T1000 (cell line): ENCODE results near the gene KIRREL3.

Experiments used
- DNase-seq: peaks from one replicate; lab custom pipeline; 2025; ENCODE audit warnings: mixed read lengths; lab: John Stamatoyannopoulos, UW

Gene KIRREL3

DNA sequence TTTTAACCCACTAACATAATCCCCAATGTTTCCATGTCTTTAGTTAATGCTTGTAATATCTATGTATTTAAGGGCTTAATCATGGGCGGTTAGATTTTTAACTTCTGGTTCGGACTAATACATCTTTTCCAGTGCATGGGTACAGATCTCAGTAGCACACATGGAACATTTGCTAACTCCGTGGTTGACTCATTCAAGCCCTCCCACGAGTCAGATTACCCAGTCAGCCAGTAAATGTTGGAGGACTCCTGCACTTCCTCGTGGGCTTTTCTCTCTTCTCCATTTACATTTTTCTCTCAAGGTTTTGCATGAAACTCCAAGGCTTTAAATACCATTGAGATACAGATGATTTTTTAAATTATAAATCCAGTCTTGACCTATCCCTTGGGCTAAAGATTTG lies 331.2 kb downstream of the KIRREL3 start:
- no peak for DNase-seq

GRCh38 chr11:126664643-126665042 lies 335.9 kb downstream of the KIRREL3 start:
- DNase-seq, result no peak

DNA sequence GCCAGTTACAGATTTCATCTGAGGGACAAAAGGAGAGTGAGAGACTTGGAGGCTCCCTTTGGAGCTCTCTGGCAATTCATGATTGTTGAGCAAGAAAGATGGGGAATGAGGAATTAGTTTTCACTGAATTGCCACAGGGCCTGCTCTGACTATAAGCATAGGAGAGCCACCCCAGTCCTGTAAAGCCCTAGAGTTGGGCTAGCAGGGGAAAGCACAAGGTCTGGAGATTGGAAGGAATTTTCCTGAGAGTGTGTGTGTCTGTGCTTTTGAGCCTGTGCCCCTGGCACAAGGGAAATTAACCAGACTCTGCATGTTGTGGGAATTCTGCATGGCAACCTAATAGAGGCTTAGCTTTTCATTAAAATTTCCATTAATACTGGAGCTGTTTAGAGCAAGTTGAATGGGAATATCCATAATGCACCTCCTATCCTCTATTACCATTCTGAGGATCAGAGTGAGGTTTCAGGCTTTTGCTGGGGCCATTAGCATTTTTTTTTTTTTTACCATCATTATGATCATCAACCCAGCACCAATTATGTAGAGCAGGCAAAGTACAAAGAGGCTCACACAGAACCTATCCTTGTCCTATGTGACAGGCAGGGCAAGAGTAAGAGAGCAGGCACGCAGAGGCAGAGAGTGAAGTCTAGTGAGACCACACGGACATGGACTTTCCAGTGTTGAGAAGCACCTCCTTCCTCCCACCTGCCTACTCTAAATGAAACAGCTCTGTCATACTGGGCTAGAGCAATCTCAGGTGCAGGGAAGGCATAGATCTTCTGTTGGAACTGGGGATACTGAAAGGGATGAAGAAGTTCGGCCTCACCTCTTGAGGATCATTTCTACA lies 336.6 kb downstream of the KIRREL3 start:
- no peak for DNase-seq

DNA sequence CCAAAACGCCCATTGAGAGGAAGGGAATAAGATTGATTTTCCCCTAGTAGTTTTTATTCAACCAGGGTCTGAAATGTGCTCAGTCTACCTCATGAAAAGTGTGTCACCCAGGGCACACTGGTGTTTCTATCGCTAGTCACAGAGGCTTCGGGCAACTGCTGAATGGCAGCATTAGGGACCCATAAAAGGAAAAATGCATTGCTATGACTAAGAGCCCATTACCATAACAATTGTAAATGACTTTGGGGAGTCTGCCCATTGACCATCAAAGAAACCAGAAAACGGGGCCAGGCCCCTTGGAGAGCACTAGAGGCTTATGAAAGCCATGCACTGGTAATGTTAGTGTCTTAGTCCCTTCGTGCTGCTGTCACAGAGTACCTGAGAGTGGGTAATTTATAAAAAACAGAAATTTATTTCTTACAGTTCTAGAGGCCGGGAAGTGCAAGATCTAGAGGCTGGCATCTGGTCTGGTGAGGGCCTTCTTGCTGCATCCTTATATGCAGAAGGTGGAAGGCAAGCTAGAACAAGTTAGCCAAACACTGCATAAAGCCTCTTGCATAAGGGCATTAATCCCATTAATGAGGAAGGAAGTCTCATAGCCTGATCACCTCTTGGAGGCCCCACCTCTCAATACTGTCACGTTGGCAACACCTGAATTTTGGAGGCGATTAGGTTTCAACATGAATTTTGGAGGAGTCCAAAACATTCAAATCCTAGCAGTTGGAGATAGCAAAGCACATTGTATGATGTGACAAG lies 338.4 kb downstream of the KIRREL3 start:
- no peak for DNase-seq

DNA sequence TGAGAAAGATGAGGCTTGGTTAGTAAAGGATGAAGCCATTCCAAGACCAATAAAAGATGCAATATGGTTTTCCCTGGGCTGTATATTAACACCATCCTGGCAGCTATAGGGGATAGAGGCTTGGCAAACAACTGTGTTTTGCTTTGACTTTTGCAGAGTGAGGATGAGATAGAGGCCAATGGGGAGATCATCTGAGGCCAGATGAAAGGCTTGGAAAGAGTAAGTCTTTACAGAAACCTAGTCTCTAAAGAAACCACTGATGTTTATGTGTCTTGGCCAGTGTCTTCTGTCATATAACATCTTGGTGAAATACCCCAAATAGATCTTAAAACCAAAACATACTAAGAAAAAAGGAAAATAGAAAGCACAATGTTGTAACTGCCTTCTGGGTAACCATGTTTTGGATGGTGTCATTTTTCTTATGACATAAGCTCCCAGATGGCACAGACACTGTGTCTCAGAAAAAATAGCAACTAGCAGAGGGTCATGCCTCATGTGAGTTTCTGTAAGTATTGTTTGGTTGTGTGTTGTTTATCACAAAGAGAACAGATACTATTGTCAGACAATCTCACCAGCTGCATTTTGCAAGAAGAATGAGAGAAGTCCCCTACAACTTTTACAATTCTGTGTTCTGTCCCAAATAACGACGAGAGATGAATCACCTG lies 339.7 kb downstream of the KIRREL3 start:
- DNase-seq, result no peak

DNA sequence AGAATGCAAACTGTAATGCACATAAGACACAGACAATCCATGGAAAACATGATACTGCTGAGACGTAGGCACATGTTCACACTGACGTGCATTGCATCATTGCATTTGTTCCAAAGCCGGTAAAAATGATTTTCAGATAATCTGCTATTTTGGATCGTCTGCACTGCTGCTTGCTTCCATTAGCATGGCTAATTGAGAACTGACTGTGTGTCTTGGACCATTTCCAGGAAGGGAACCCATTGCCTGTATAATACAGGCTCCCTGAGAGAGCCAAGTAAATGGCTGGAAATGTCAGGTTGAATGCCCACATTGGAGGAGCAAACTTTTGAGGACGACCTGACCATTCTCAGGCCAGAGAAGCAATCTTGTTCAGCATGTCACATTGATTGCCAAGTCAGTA lies 340.2 kb downstream of the KIRREL3 start:
- no peak for DNase-seq

- no peak for DNase-seq
These were observed 342.1 kb downstream of the KIRREL3 start for GRCh38 chr11:126658306-126659056.

- DNase-seq, result no peak
These were observed 344.8 kb downstream of the KIRREL3 start for GRCh38 chr11:126655807-126656128.

DNA sequence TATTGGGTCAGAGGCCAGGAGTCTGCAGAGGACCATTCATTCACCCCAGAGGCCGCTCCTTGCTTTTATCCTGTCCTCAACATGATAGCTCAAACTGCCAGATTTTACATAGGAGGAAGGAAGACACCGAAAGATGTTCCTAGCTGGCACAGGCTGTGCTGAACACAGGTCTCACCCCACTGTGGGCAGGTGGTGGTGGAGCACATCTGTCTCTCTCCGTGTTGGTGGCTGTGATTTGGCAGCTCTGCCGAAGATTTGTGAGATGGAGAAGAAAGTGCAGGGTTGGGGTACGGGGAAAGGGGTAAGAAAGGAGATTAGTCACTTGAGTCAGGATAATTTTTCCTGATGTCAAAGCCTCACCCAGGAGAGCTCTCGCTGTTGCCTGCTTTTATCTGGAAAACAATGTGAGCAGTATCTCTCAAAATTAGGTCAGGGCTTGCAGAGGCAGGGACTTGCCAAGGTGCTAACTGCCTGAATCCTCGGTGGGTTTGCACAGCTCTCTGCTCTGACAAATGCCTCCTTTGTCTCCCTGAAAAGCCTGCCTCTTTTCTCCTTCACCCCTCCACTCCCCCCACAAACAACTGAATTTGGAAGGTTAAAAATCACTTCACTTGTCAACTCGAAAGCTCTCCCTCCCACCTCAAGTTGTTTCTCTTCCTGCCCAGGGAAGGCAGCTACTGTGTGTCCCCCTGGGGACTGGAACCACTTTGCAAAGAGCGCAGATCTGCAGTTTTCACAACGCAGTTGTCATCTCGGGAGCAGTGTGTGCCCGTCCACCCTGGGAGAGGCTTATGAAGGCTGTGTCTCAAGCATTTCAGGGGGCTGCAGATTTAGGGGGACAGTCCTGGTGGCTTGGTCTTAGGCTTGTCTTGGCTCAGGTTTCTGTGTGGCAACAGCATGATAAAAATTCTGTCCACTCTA lies 345.4 kb downstream of the KIRREL3 start:
- no peak for DNase-seq

GRCh38 chr11:126653040-126653439 lies 347.5 kb downstream of the KIRREL3 start:
- no peak for DNase-seq

- peak; percentile 54 for DNase-seq
These were observed 352.8 kb downstream of the KIRREL3 start for GRCh38 chr11:126647735-126648134.

GRCh38 chr11:126646701-126647557 lies 353.6 kb downstream of the KIRREL3 start:
- DNase-seq, result peak; percentile 9

- DNase-seq, result no peak
These were observed 355.4 kb downstream of the KIRREL3 start for GRCh38 chr11:126645186-126645585.

GRCh38 chr11:126640186-126640585 lies 360.4 kb downstream of the KIRREL3 start:
- DNase-seq, result no peak

GRCh38 chr11:126639692-126640091 lies 360.9 kb downstream of the KIRREL3 start:
- DNase-seq, result no peak

GRCh38 chr11:126638648-126639047 lies 361.9 kb downstream of the KIRREL3 start:
- DNase-seq, result no peak

DNA sequence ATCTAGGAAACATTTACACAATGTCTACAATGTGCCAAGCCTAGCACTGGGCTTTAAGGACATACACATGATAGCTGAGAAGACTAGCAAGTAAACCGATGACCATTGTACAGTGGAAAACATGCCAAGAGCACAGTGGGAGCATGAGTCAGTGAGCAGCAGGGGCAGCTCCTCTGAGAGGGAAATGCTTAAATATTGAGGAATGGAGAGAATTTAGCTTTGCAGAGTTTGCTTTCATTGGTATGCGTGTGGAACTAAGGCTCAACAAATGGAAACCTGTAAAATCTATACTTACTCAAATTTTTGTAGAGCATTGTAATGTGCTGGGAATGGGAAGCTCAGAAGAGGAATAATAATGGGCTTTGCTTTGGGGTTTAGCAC lies 362.8 kb downstream of the KIRREL3 start:
- peak; percentile 16 for DNase-seq

- no peak for DNase-seq
These were observed 363.4 kb downstream of the KIRREL3 start for GRCh38 chr11:126636911-126637794.

GRCh38 chr11:126635511-126635910 lies 365.1 kb downstream of the KIRREL3 start:
- no peak for DNase-seq
